GM12878 (cell line): ENCODE results near the gene ALX1. TPM values are rescaled to one million over a fixed set of nuclear protein-coding genes. Genes with fewer than 3 reads are reported as not detected.

Source experiments
- ATAC-seq: fragments of 200-7000 bp; cut with Tn5 transposase; 3 replicates; pipeline ENCODE4 v1.9.1; 2020; ENCODE audit warnings: mild to moderate bottlenecking, moderate library complexity
- BruUV-seq: library from RNA; stranded (reverse); fragments of 400-500 nt; replicated peaks from 2 replicates; lab custom pipeline; 2021; lab: Mats Ljungman, UMichigan
- CTCF ChIA-PET: fragments of 300-600 bp; sonication (Branson Sonifier 250); formaldehyde crosslinking; extraction: SDS; loops from one replicate; lab custom pipeline; 2021; ENCODE audit warnings: inconsistent platforms; lab: Yijun Ruan, JAX
- POLR2A ChIA-PET: fragments of 350-600 bp; formaldehyde crosslinking; extraction: SDS; loops from one replicate; lab custom pipeline; 2021; ENCODE audit warnings: inconsistent platforms; lab: Charles Lee
- RAD21 ChIA-PET: fragments of 300-600 bp; sonication (Branson Sonifier 250); formaldehyde crosslinking; loops from one replicate; lab custom pipeline; 2023; ENCODE audit warnings: antibody characterized with exemption; ENCODE audit not compliant: unreplicated experiment; lab: Charles Lee
- SMC1A ChIA-PET: fragments of 300-600 bp; sonication (Branson Sonifier 250); formaldehyde crosslinking; loops from one replicate; lab custom pipeline; 2023; ENCODE audit not compliant: unreplicated experiment, uncharacterized antibody; lab: Charles Lee
- DNase-seq: peaks from one replicate; pipeline ENCODE4 v3.0.0-alpha.2; 2011; ENCODE audit warnings: low read depth, low spot score
- FAIRE-seq: peaks from 3 replicates; lab custom pipeline; 2011; peaks lifted over from hg19 to GRCh38; lab: Jason Lieb, UNC
- H2AFZ ChIP-seq: 2 replicates; pipeline ENCODE4 v1.6.0; 2011; ENCODE audit warnings: low read depth, low read length, control low read depth; ENCODE audit not compliant: control insufficient read depth
- H3K27ac ChIP-seq: 2 replicates; pipeline ENCODE4 v1.5.1; 2011; ENCODE audit warnings: control low read depth; ENCODE audit not compliant: control insufficient read depth, insufficient read depth
- H3K27me3 ChIP-seq, 2 experiments: replicated peaks in 1 of 2; 2 replicates each; pipeline versions ENCODE4 v1.6.0 to v1.6.1; 2011; ENCODE audit warnings: low read length in 1 of 2; ENCODE audit not compliant: control insufficient read depth in 2 of 2, insufficient read depth in 2 of 2
- H3K36me3 ChIP-seq, 2 experiments: 2 replicates each; pipeline ENCODE4 v1.5.1; 2011; ENCODE audit warnings: low read length in 1 of 2; ENCODE audit not compliant: control insufficient read depth in 2 of 2, insufficient read depth in 2 of 2
- H3K4me1 ChIP-seq: 2 replicates; pipeline ENCODE4 v1.6.1; 2011; ENCODE audit warnings: mild to moderate bottlenecking, low read length, moderate library complexity, mixed read lengths; ENCODE audit not compliant: control insufficient read depth, insufficient read depth
- H3K4me2 ChIP-seq: 2 replicates; pipeline ENCODE4 v1.6.0; 2011; ENCODE audit warnings: control low read depth; ENCODE audit not compliant: control insufficient read depth, insufficient read depth
- H3K4me3 ChIP-seq: fragments of 200-600 bp; sonication (generic); 2 replicates; pipeline ENCODE4 v1.5.1; 2016
- H3K79me2 ChIP-seq: 2 replicates; pipeline ENCODE4 v1.6.0; 2011; ENCODE audit warnings: low read length; ENCODE audit not compliant: control insufficient read depth, insufficient read depth
- H3K9ac ChIP-seq: 2 replicates; pipeline ENCODE4 v1.8.0; 2011; ENCODE audit warnings: low read length, control low read depth, mixed read lengths; ENCODE audit not compliant: control insufficient read depth, insufficient read depth
- H3K9me3 ChIP-seq: replicated peaks from 3 replicates; pipeline ENCODE4 v1.5.1; 2011; ENCODE audit warnings: mild to moderate bottlenecking, low read length; ENCODE audit not compliant: control insufficient read depth, insufficient read depth
- H4K20me1 ChIP-seq: 2 replicates; pipeline ENCODE4 v1.6.0; 2011; ENCODE audit not compliant: control insufficient read depth, insufficient read depth
- ETV6 ChIP-seq, 2 experiments: fragments of 450-650 bp in 1 of 2; IDR thresholded peaks in 1 of 2; conservative IDR thresholded peaks in 1 of 2; 2 replicates each; pipeline ENCODE4 v1.6.1; 2014; ENCODE audit warnings: antibody characterized with exemption in 1 of 2, borderline replicate concordance in 1 of 2, low read depth in 1 of 2, mild to moderate bottlenecking in 1 of 2, moderate library complexity in 1 of 2
- EZH2 ChIP-seq: IDR thresholded peaks from 2 replicates; pipeline ENCODE4 v1.6.1; 2012; ENCODE audit warnings: low read depth, mild to moderate bottlenecking, control low read depth, inconsistent platforms, low read length, borderline replicate concordance; ENCODE audit not compliant: control insufficient read depth
- IKZF2 ChIP-seq, 2 experiments: fragments of 450-650 bp; IDR thresholded peaks; 2 replicates each; pipeline ENCODE4 v1.6.1; 2017; ENCODE audit warnings: mild to moderate bottlenecking in 2 of 2, moderate library complexity in 2 of 2
- IRF4 ChIP-seq: IDR thresholded peaks from 2 replicates; pipeline ENCODE4 v1.6.1; 2011; ENCODE audit warnings: low read depth, low read length
- KDM1A ChIP-seq: fragments of 200-600 bp; sonication (generic); IDR thresholded peaks from 2 replicates; pipeline ENCODE4 v1.6.1; 2016; ENCODE audit warnings: borderline replicate concordance
- NBN ChIP-seq: fragments of 450-650 bp; IDR thresholded peaks from 2 replicates; pipeline ENCODE4 v1.6.1; 2016
- RBBP5 ChIP-seq: fragments of 200-600 bp; sonication (generic); conservative IDR thresholded peaks from 2 replicates; pipeline ENCODE4 v1.6.1; 2016
- SP1 ChIP-seq: IDR thresholded peaks from one replicate; pipeline ENCODE4 v1.6.1; 2011; ENCODE audit warnings: low read depth, low read length
- TCF7 ChIP-seq: IDR thresholded peaks from 2 replicates; pipeline ENCODE4 v1.6.1; 2014; ENCODE audit warnings: antibody characterized with exemption, borderline replicate concordance
- WGBS: methylation state at CpG from one replicate; pipeline ENCODE4 v1.1.6; 2016; ENCODE audit warnings: low lambda C conversion rate; ENCODE audit not compliant: insufficient replicate concordance, insufficient coverage; ENCODE audit errors: missing lambda C conversion rate; 5-methylcytosine and 5-hydroxymethylcytosine counted together
- in situ Hi-C: fragments of 300-500 bp; cut with MboI; formaldehyde crosslinking; loops from 9 replicates; pipeline ENCODE4 v1.14.3; 2018; ENCODE audit warnings: mixed read lengths
- intact Hi-C: fragments of 100-400 bp; cut with micrococcal nuclease; formaldehyde crosslinking; loops from one replicate; pipeline ENCODE4 v1.14.2; 2022; ENCODE audit not compliant: unreplicated experiment
- polyA plus RNA-seq, 11 experiments: library from polyadenylated mRNA; depleted of rRNA in 4 of 11; unstranded in 6 of 11; stranded (reverse) in 5 of 11; fragments of >200 nt; fragmentation: Nextera tagmentation in 4 of 11; fragmentation: Illumina TruSeq in 1 of 11; extraction: Ambion mirVana in 4 of 11; extraction: Trizol in 1 of 11; gene quantifications; 1 replicate in 1 of 11; 2 replicates in 10 of 11; pipeline versions ENCODE4 v1.2.1 to v1.2.3, GENCODE V29; 2011 to 2016; ENCODE audit warnings: inconsistent platforms in 2 of 11, missing spikeins in 2 of 11, low read depth in 1 of 11
- total RNA-seq, 4 experiments: library from RNA; depleted of rRNA in 3 of 4; stranded (reverse); fragments of >200 nt in 3 of 4; fragmentation: Illumina TruSeq in 1 of 4; extraction: Trizol in 1 of 4; gene quantifications; 2 replicates each; pipeline versions ENCODE4 v1.2.1 to v1.2.3, GENCODE V29; 2013 to 2021
- TF ChIP-seq, protein P1 (sequence below): fragments of 450-650 bp; IDR thresholded peaks from 2 replicates; pipeline ENCODE4 v1.6.1; 2018; ENCODE audit warnings: borderline replicate concordance, mild to moderate bottlenecking; ENCODE audit not compliant: partially characterized antibody

ALX1 gene
- total and polyA plus RNA-seq, 10 of the 15 experiments (the other 5 are each of a cell fraction or from before 2014, with no cell fraction given) = 0.06 TPM; not detected in 9

DNA sequence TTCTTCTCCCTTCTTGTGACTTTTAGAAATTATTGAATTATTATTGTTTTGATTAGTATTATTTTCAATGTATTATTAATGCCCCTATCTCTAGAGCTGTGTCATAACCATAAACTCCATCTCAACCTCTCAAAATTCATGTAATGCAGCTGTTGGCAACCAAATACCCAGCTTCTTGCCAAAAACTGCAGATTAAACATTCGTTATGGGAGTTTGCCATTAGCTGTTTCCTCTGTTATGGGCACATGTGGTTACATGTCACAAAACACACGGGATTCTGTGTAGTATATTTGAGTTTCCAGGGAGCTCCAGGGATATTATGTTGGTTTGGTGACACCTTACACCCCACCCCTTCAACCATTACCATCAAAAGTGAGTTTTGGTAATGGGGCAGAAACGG, 2.8 kb upstream of the ALX1 start:
- no peaks in the 10 kb centered on the region; the same call in 2 of the 3 replicates for H3K9me3 ChIP-seq
- ChIA-PET CTCF (interaction anchor here (1.0 kb wide), 1 partner anchor 62 kb away, joined by 3 read pairs; no protein-coding TSS in a partner anchor), RAD21 (no interaction called here), SMC1A (interaction anchor here (0.6 kb wide), 1 partner anchor 44 kb away, joined by 3 read pairs; no protein-coding TSS in a partner anchor), POLR2A (no interaction called here)
- no peaks in the 10 kb centered on the region for H3K36me3 ChIP-seq
- H3K4me1 ChIP-seq = no peaks in the 10 kb centered on the region
- H3K4me2 ChIP-seq = no peak overlapping the region
- no peaks in the 10 kb centered on the region for H3K79me2 ChIP-seq
- ATAC-seq = no peak
- no peak overlapping the region for H3K4me3 ChIP-seq
- no peaks in the 10 kb centered on the region for H4K20me1 ChIP-seq
- no peak overlapping the region for H3K9ac ChIP-seq
- FAIRE-seq = no peak
- H3K27me3 ChIP-seq = peaks cover 5 to 8% of the 10 kb centered on the region in 2 experiments
- in situ Hi-C loops (no loop called here), intact Hi-C loops (no loop called here)
- H2AFZ ChIP-seq = no peak overlapping the region
- DNase-seq = no peak
- no TSS peak for BruUV-seq
- WGBS = 2% methylated on average over 3 of the region's 3 CpGs
- TF ChIP-seq, protein P1, sequence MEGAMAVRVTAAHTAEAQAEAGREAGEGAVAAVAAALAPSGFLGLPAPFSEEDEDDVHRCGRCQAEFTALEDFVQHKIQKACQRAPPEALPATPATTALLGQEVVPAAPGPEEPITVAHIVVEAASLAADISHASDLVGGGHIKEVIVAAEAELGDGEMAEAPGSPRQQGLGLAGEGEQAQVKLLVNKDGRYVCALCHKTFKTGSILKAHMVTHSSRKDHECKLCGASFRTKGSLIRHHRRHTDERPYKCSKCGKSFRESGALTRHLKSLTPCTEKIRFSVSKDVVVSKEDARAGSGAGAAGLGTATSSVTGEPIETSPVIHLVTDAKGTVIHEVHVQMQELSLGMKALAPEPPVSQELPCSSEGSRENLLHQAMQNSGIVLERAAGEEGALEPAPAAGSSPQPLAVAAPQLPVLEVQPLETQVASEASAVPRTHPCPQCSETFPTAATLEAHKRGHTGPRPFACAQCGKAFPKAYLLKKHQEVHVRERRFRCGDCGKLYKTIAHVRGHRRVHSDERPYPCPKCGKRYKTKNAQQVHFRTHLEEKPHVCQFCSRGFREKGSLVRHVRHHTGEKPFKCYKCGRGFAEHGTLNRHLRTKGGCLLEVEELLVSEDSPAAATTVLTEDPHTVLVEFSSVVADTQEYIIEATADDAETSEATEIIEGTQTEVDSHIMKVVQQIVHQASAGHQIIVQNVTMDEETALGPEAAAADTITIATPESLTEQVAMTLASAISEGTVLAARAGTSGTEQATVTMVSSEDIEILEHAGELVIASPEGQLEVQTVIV = no peak
- TF ChIP-seq ETV6 (conservative IDR thresholded peaks at IDR 0.05 in 1 of 2, IDR thresholded peaks at IDR 0.05 in 1 of 2; ENCODE audit: borderline replicate concordance in 1 of 2, low read depth in 1 of 2) = no peak
- TF ChIP-seq TCF7 = no peak
- TF ChIP-seq SP1 = no peak
- no peak for TF ChIP-seq NBN
- TF ChIP-seq RBBP5 = no peak
- TF ChIP-seq IKZF2 (IDR thresholded peaks at IDR 0.05) = no peak
- TF ChIP-seq KDM1A = no peak
- no peak for TF ChIP-seq EZH2
- no peak for TF ChIP-seq IRF4
- no peak overlapping the region for H3K27ac ChIP-seq
